D721Med (cell line): ENCODE data around the gene ATP8B3.

Experiments
- DNase-seq: peaks from one replicate; pipeline ENCODE4 v3.0.0; 2011; ENCODE audit warnings: low spot score; ENCODE audit not compliant: insufficient read length
- FAIRE-seq: peaks from 2 replicates; lab custom pipeline; 2011; peaks lifted over from hg19 to GRCh38; lab: Jason Lieb, UNC
- CTCF ChIP-seq: IDR thresholded peaks from 2 replicates; pipeline ENCODE4 v1.5.1; 2012; ENCODE audit warnings: mild to moderate bottlenecking, control low read depth; ENCODE audit not compliant: insufficient read depth; ENCODE audit errors: missing control alignments

ATP8B3 gene

DNA sequence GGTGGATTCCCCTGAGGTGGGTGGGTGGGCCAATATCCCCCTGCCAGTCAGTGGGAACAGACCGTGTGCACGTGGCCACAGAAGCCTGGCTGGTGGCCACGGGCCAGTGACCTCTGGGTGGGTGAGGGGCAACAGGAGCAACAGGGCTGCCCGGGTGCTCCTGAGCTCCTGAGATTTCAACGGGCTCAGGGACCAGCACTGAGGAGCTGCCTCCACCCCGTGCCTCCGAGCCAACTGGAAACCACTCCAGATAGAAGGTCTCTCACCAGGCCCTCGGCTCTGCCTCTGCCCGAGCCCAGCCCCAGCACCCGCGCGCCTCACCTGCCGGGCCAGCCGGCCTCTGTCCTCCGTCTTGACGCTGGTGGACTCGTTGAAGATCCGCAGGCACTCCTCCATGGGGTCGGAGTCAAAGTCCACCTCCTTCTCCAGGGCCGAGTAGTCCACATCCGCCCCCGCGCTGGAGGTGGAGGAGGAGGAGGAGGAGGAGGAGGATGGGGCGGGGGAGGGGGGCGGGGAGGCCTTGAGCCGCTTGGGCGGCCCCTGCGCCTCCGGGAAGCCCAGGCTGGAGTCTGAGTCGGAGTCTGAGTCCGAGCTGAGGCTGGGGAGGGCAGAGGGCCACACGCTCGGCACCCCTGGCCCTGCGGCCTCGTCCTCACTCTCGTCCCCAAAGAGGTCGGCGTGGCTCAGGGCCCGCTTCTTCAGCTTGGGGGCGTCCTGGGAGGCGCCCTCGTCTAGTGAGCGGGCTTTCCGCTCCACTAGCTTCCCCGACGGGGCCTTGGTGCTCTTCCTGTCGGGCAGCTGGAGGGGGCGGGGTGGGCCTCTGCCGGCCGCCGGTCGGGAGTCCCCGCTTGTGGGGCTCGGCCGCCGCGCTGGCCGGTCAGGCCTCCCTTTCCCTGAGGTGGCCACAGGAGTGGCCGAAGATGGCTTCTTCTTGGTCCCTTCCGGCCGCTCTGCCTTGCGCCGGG is 14.8 kb upstream of the ATP8B3 start:
- no peak for TF ChIP-seq CTCF
- DNase-seq (no peak), FAIRE-seq (no peak)

- FAIRE-seq, result no peak
- TF ChIP-seq CTCF, result peak; percentile 81
- peak; percentile 100 for DNase-seq
These were observed 14.0 kb upstream of the ATP8B3 start for GRCh38 chr19:1825909-1826556.

DNA sequence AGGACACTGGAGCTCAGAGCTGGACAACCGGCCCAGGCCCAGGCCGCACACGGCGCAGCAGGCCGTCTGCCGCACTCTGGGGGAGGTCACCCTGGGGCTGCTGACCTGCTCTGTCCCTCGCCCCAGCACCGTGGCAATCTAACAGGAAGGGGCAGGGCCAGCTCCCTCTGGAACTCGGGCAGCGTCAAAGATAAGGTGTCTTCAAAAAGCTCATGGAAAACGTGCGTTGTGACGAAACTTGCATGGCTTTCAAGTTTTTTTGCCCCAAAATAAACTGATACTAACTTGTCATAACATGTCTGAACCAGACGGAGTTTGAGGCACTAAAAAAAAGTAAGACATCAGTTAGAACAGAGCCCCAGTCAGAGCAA is 12.2 kb upstream of the ATP8B3 start:
- no peak for FAIRE-seq
- no peak for TF ChIP-seq CTCF

GRCh38 chr19:1823539-1824251 is 11.6 kb upstream of the ATP8B3 start:
- FAIRE-seq (no peak), DNase-seq (peak; percentile 70)
- no peak for TF ChIP-seq CTCF

More for the DNA sequence above, 12.2 kb upstream of the ATP8B3 start:
- DNase-seq, result no peak

GRCh38 chr19:1823020-1823419 is 10.9 kb upstream of the ATP8B3 start:
- TF ChIP-seq CTCF, result no peak
- no peak for DNase-seq
- FAIRE-seq, result no peak

- no peak for DNase-seq
- FAIRE-seq, result no peak
These were observed 10.1 kb upstream of the ATP8B3 start for GRCh38 chr19:1822210-1822609.

More at GRCh38 chr19:1822210-1822609, 10.1 kb upstream of the ATP8B3 start:
- no peak for TF ChIP-seq CTCF
